GM18498 (cell line): Measurements from ENCODE around the gene WSCD2.

Experiments used
- ATAC-seq: cut with Tn5 transposase; IDR thresholded peaks from one replicate; pipeline ENCODE4 v1.9.1; 2021; ENCODE audit warnings: mild to moderate bottlenecking, moderate library complexity; ENCODE audit not compliant: unreplicated experiment

WSCD2 gene

GRCh38 chr12:108126212-108126611, 2.9 kb upstream of the WSCD2 start:
- no peak for ATAC-seq

GRCh38 chr12:108126990-108127501, 2.0 kb upstream of the WSCD2 start:
- no peak for ATAC-seq

- ATAC-seq = no peak
Measured at GRCh38 chr12:108127654-108128053, 1.4 kb upstream of the WSCD2 start.

GRCh38 chr12:108128221-108129016, 669 bp upstream of the WSCD2 start:
- ATAC-seq = no peak

- no peak for ATAC-seq
Measured at GRCh38 chr12:108131035-108131434, 1.9 kb downstream of the WSCD2 start.

- ATAC-seq = no peak
Measured at GRCh38 chr12:108131657-108132126, 2.6 kb downstream of the WSCD2 start.

- no peak for ATAC-seq
Measured at GRCh38 chr12:108133482-108133881, 4.4 kb downstream of the WSCD2 start.

GRCh38 chr12:108134744-108135143, 5.7 kb downstream of the WSCD2 start:
- no peak for ATAC-seq

GRCh38 chr12:108135627-108136026, 6.5 kb downstream of the WSCD2 start:
- no peak for ATAC-seq

GRCh38 chr12:108136697-108137096, 7.6 kb downstream of the WSCD2 start:
- no peak for ATAC-seq

GRCh38 chr12:108139454-108139853, 10.4 kb downstream of the WSCD2 start:
- ATAC-seq = no peak

GRCh38 chr12:108140501-108140900, 11.4 kb downstream of the WSCD2 start:
- no peak for ATAC-seq

GRCh38 chr12:108141600-108142130, 12.6 kb downstream of the WSCD2 start:
- no peak for ATAC-seq

- no peak for ATAC-seq
Measured at GRCh38 chr12:108143144-108143543, 14.1 kb downstream of the WSCD2 start.

- no peak for ATAC-seq
Measured at GRCh38 chr12:108144080-108144479, 15.0 kb downstream of the WSCD2 start.

- no peak for ATAC-seq
Measured at GRCh38 chr12:108145011-108145410, 15.9 kb downstream of the WSCD2 start.

GRCh38 chr12:108146035-108146893, 17.2 kb downstream of the WSCD2 start:
- no peak for ATAC-seq

GRCh38 chr12:108147279-108147678, 18.2 kb downstream of the WSCD2 start:
- no peak for ATAC-seq

GRCh38 chr12:108148521-108149074, 19.5 kb downstream of the WSCD2 start:
- ATAC-seq = no peak

GRCh38 chr12:108150436-108150835, 21.3 kb downstream of the WSCD2 start:
- no peak for ATAC-seq

GRCh38 chr12:108151533-108152169, 22.6 kb downstream of the WSCD2 start:
- ATAC-seq = no peak
